SK-N-MC (cell line): Measurements from ENCODE around the gene QSOX2.

Source experiments
- EZH2 ChIP-seq: fragments of 200-600 bp; sonication (generic); IDR thresholded peaks from one replicate; pipeline ENCODE4 v1.6.1; 2017; ENCODE audit warnings: antibody characterized with exemption
- POLR2AphosphoS5 ChIP-seq: IDR thresholded peaks from 2 replicates; pipeline ENCODE4 v1.6.1; 2012; ENCODE audit warnings: mild to moderate bottlenecking, low read depth, low read length, borderline replicate concordance

GRCh38 chr9:136218271-136218670 lies 27.3 kb downstream of the QSOX2 start:
- no peak for TF ChIP-seq POLR2AphosphoS5
- TF ChIP-seq EZH2, result no peak
